NCI-H748 treated with DMSO at 0.1 percent for 48 hours (cell line): ENCODE data around the gene TAF11L10.
"Not testable (repeated sequence)": the region's sequence is repeated elsewhere in the genome, so short reads cannot be mapped to it uniquely, and the experiment has no call there.

ENCODE experiments used
- DNase-seq: peaks from one replicate; lab custom pipeline; 2025; lab: John Stamatoyannopoulos, UW

Gene TAF11L10

DNA sequence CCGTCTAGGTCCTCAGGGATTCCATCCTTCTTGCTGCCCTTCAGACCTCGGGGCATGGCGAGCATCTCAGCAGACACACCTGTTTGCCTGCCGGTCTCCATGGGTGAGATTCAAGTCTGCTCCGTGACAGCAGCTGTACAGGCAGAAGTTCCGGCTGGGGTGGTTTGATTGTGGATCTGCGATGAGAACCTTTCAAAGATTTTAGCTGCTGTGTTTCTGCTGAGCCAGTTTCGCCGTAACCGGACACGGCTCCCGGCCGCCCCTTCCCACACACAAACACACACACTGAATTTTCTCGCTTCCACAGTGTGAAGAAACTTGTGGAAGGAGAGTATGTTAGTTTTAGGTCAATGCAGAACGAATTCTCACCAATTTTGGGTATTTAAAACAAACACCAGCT is at the start of gene TAF11L10:
Gene TAF11L10 (minus strand): TSS at position 101 of the 400 bp plus-strand sequence.
- DNase-seq = not testable (repeated sequence)

DNA sequence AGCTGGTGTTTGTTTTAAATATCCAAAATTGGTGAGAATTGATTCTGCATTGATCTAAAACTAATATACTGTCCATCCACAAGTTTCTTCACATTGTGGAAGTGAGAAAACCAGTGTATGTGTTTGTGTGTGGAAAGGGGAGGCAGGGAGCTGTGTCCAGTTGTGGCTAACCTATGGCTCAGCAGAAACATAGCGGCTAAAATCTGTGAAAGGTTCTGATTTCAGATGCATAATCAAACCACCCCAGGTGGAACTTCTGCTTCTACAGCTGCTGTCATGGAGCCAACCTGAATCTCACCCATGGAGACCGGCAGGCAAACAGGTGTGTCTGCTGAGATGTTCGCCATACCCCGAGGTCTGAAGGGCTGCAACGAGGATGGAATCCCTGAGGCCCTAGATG is 36.5 kb upstream of the TAF11L10 start, which contains the start of gene TAF11L14:
Gene TAF11L14 (plus strand): TSS at position 301 of the 400 bp plus-strand sequence.
- DNase-seq = no peak

DNA sequence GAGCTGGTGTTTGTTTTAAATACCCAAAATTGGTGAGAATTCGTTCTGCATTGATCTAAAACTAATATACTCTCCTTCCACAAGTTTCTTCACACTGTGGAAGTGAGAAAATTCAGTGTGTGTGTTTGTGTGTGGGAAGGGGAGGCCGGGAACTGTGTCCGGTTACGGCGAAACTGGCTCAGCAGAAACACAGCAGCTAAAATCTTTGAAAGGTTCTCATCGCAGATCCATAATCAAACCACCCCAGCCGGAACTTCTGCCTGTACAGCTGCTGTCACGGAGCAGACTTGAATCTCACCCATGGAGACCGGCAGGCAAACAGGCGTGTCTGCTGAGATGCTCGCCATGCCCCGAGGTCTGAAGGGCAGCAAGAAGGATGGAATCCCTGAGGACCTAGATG is 34.2 kb upstream of the TAF11L10 start, which contains the start of gene TAF11L13:
Gene TAF11L13 (plus strand): TSS at position 301 of the 400 bp plus-strand sequence.
- not testable (repeated sequence) for DNase-seq

DNA sequence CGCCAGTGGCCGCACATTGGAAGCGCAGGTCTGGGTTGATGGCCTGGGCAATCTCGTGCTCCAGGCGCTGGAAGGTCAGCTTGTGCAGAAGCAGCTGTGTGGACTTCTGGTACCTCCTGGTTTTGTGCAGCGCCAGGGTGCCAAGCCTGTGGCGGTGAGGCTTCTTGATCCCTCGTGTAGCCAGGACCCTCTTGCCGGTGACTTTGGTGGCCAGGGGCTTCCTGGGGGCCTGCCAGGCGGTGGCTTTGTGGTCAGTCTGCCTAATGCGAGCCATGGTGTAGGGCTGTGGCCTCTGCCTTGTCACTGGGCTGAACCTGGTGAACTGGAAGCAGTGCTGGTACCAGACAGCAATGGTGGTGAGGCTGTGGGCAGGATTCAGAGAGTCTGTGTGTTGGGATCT is 28.1 kb upstream of the TAF11L10 start:
- no peak for DNase-seq

DNA sequence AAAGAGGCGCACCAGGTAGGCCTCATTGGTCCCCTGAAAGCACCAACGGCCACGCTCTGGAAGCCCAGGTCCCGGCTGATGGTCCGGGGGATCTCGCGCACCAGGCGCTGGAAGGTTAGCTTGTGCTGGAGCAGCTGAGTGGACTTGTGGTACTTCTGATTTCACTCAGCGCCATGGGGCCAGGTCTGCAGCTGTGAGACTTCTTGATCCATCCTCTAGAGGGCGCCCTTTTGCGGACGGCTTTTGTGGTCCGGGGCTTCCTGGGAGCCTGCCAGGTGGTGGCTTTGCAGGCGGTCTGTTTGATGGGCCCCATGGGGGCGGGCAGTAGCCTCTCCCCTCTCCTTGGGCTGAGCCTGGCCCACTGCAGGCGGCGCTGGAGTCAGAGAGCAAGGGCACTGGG is 23.0 kb upstream of the TAF11L10 start:
- DNase-seq = no peak

DNA sequence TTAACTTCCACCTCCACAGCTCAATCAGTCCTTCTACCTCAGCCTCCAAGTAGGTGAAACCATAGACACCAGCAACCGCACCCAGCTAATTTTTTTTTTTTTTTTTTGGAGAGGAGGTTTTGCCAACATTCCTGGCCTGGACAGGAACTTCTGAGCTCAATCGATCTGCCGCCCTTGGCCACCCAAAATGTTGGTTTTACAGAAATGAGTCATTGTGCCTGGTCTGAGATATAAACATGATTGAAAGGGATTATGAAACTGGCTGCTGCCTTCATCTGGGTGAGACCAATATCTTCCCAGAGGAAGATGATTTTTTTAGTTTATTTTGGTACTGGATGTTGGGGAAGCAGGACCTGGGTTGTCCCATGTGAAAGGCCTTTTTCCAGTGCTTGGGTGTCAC is 21.7 kb upstream of the TAF11L10 start:
- DNase-seq = no peak

DNA sequence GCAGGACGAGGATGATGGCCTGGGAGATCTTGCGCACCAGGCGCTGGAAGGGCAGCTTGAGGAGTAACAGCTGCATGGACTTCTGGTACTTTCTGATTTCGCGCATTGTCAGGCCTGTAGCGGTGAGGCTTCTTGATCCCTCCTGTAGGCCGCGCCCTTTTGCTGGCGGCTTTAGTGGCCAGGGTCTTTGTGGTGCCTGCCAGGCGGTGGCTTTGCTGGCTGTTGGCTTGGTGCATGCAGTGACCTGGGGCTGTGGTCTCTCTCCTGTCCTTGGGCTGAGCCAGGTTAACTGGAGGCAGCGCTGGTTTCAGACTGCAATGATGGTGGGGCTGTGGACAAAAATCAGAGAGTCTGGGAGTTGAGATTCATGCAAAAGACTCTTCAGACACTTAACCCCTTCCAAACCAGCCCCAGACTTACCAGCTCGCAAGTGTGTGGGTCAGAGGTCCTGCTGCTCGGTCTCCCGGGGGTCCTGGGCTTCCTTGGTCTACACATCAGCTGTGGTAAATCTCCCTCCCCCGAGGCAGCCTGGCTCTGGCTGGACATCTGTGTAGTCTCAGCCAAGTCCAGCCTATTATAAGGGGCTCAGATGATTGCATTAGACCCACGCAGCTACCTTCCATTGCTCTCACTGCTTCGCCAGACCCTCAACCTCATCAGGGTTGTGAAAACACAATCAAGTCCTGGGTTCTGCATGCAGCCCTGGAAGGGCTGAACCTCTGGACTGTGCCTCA is 17.4 kb upstream of the TAF11L10 start:
- DNase-seq = no peak

DNA sequence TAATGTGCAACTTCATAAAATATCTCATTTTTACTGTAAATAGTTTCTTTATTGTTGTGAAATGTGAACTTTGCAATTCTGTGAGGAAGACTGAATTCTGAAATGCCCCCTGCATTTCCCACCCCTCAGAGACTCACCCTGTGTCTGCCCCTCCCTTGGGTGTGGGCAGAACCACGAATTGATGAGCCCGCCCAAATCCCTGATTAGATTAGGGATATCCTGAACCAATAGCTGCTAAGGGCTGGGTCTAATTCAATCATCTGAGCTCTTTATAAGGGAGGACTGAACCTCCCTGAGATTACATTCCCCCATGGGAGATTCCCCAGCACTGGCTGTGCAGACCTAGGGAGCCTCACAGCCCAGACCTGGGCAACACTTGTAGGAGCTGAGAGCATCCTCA is 12.5 kb upstream of the TAF11L10 start, which contains the start of gene TAF11L12:
Gene TAF11L12 (plus strand): TSS at position 301 of the 400 bp plus-strand sequence.
- not testable (repeated sequence) for DNase-seq

DNA sequence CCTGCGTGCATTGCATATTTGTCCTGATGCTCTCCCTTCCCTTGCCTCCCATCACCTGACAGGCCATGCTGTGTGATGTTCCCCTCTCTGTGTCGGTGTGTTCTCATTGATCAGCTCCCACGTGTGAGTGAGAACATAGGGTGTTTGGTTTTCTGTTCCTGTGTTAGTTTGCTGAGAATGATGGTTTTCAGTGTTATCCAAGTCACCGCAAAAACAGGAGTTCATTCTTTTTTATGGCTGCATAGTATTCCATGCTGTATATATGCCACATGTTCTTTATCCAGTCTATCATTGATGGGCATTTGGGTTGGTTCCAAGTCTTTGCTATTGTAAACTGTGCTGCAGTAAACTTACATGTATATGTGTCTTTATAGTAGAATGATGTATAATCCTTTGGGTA is 9.8 kb upstream of the TAF11L10 start:
- DNase-seq = not testable (repeated sequence)

DNA sequence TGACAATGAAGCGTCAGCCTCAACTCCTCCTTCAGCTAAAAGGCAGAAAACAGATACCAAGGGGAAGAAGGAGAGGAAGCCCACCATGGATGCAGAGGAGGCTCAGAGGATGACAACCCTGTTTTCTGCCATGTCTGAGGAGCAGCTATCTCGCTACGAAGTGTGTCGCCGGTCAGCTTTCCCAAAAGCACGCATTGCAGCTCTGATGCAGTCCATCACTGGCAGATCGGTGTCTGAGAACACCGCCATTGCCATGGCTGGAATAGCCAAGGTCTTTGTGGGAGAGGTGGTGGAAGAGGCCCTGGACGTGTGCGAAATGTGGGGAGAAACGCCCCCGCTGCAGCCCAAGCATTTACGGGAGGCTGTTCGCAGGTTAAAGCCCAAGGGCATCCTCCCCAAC is 7.3 kb upstream of the TAF11L10 start:
- no peak for DNase-seq

DNA sequence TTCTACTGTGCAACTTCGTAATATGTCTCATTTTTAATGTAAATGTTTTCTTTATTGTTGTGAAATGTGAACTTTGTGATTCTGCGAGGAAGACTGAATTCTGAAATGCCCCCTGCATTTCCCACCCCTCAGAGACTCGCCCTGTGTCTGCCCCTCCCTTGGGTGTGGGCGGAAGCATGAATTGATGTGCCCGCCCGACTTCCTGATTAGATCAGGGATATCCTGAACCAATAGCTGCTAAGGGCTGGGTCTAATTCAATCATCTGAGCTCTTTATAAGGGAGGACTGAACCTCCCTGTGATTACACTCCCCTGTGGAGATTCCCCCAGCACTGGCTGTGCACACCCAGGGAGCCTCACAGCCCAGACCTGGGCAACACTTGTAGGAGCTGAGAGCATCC is 6.3 kb upstream of the TAF11L10 start, which contains the start of gene TAF11L11:
Gene TAF11L11 (plus strand): TSS at position 304 of the 400 bp plus-strand sequence.
- not testable (repeated sequence) for DNase-seq

DNA sequence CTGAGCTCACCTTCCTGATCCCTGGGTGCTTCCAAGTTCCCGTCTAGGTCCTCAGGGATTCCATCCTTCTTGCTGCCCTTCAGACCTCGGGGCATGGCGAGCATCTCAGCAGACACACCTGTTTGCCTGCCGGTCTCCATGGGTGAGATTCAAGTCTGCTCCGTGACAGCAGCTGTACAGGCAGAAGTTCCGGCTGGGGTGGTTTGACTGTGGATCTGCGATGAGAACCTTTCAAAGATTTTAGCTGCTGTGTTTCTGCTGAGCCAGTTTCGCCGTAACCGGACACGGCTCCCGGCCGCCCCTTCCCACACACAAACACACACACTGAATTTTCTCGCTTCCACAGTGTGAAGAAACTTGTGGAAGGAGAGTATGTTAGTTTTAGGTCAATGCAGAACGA is 3.4 kb downstream of the TAF11L10 start, which contains the start of gene TAF11L9:
Gene TAF11L9 (minus strand): TSS at position 140 of the 400 bp plus-strand sequence.
- DNase-seq = not testable (repeated sequence)

DNA sequence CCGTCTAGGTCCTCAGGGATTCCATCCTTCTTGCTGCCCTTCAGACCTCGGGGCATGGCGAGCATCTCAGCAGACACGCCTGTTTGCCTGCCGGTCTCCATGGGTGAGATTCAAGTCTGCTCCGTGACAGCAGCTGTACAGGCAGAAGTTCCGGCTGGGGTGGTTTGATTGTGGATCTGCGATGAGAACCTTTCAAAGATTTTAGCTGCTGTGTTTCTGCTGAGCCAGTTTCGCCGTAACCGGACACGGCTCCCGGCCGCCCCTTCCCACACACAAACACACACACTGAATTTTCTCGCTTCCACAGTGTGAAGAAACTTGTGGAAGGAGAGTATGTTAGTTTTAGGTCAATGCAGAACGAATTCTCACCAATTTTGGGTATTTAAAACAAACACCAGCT is 6.8 kb downstream of the TAF11L10 start, which contains the start of gene TAF11L8:
Gene TAF11L8 (minus strand): TSS at position 101 of the 400 bp plus-strand sequence.
- DNase-seq = not testable (repeated sequence)

DNA sequence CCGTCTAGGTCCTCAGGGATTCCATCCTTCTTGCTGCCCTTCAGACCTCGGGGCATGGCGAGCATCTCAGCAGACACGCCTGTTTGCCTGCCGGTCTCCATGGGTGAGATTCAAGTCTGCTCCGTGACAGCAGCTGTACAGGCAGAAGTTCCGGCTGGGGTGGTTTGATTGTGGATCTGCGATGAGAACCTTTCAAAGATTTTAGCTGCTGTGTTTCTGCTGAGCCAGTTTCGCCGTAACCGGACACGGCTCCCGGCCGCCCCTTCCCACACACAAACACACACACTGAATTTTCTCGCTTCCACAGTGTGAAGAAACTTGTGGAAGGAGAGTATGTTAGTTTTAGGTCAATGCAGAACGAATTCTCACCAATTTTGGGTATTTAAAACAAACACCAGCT is 12.0 kb downstream of the TAF11L10 start, which contains the start of gene TAF11L7:
Gene TAF11L7 (minus strand): TSS at position 101 of the 400 bp plus-strand sequence.
- not testable (repeated sequence) for DNase-seq
